ENCODE measurements around the gene MYZAP.

MYZAP gene

GRCh38 chr15:57559875-57560274 lies 31.8 kb upstream of the MYZAP start:
- Histone ChIP-seq H3K27ac (ENCODE audit: low read depth, low read length) (no peak overlapping the region), H3K36me3 (ENCODE audit: control insufficient read depth in 5 of 5, insufficient read depth in 5 of 5, low read length in 5 of 5) (no peaks in the 10 kb centered on the region), H3K9me3 (ENCODE audit: control insufficient read depth in 5 of 5, low read length in 5 of 5) (no peaks in the 10 kb centered on the region), H3K27me3 (ENCODE audit: control insufficient read depth in 5 of 5, insufficient read depth in 4 of 5, low read length in 5 of 5) (no peaks in the 10 kb centered on the region), H3K9ac (ENCODE audit: low read length in 5 of 5) (no peak overlapping the region), H3K4me1 (ENCODE audit: control insufficient read depth in 5 of 5, insufficient read depth in 5 of 5, low read length in 5 of 5) (peaks cover 0 to 14% (median 5%) of the 10 kb centered on the region in 5 donors), H3K4me3 (ENCODE audit: low read depth in 1 of 5, low read length in 5 of 5) (no peak overlapping the region)

GRCh38 chr15:57561041-57561711 lies 30.5 kb upstream of the MYZAP start:
- peak overlapping the region; percentile 60 for H3K27ac ChIP-seq (ENCODE audit: low read depth, low read length)
- no peak overlapping the region for H3K4me3 ChIP-seq (ENCODE audit: low read depth in 1 of 5, low read length in 5 of 5)
- H3K4me1 ChIP-seq (ENCODE audit: control insufficient read depth in 5 of 5, insufficient read depth in 5 of 5, low read length in 5 of 5): peaks cover 2 to 21% (median 14%) of the 10 kb centered on the region in 5 donors

GRCh38 chr15:57562196-57562769 lies 29.4 kb upstream of the MYZAP start:
- Histone ChIP-seq H3K4me3 (ENCODE audit: low read depth in 1 of 5, low read length in 5 of 5) (no peak overlapping the region), H3K9ac (ENCODE audit: low read length in 5 of 5) (no peak overlapping the region), H3K27me3 (ENCODE audit: control insufficient read depth in 5 of 5, insufficient read depth in 4 of 5, low read length in 5 of 5) (no peaks in the 10 kb centered on the region), H3K36me3 (ENCODE audit: control insufficient read depth in 5 of 5, insufficient read depth in 5 of 5, low read length in 5 of 5) (no peaks in the 10 kb centered on the region), H3K4me1 (ENCODE audit: control insufficient read depth in 5 of 5, insufficient read depth in 5 of 5, low read length in 5 of 5) (peaks cover 5 to 31% (median 22%) of the 10 kb centered on the region in 5 donors), H3K27ac (ENCODE audit: low read depth, low read length) (peak overlapping the region; percentile 60), H3K9me3 (ENCODE audit: control insufficient read depth in 5 of 5, low read length in 5 of 5) (no peaks in the 10 kb centered on the region)

More at GRCh38 chr15:57561041-57561711, 30.5 kb upstream of the MYZAP start:
- Histone ChIP-seq H3K9ac (ENCODE audit: low read length in 5 of 5) (no peak overlapping the region), H3K9me3 (ENCODE audit: control insufficient read depth in 5 of 5, low read length in 5 of 5) (no peaks in the 10 kb centered on the region), H3K27me3 (ENCODE audit: control insufficient read depth in 5 of 5, insufficient read depth in 4 of 5, low read length in 5 of 5) (no peaks in the 10 kb centered on the region), H3K36me3 (ENCODE audit: control insufficient read depth in 5 of 5, insufficient read depth in 5 of 5, low read length in 5 of 5) (no peaks in the 10 kb centered on the region)

GRCh38 chr15:57563416-57563815 lies 28.3 kb upstream of the MYZAP start:
- H3K27ac ChIP-seq (ENCODE audit: low read depth, low read length): no peak overlapping the region
- H3K9me3 ChIP-seq (ENCODE audit: control insufficient read depth in 5 of 5, low read length in 5 of 5): no peaks in the 10 kb centered on the region
- no peak overlapping the region for H3K4me3 ChIP-seq (ENCODE audit: low read depth in 1 of 5, low read length in 5 of 5)
- no peaks in the 10 kb centered on the region for H3K27me3 ChIP-seq (ENCODE audit: control insufficient read depth in 5 of 5, insufficient read depth in 4 of 5, low read length in 5 of 5)
- H3K9ac ChIP-seq (ENCODE audit: low read length in 5 of 5): no peak overlapping the region
- no peaks in the 10 kb centered on the region for H3K36me3 ChIP-seq (ENCODE audit: control insufficient read depth in 5 of 5, insufficient read depth in 5 of 5, low read length in 5 of 5)
- peaks cover 5 to 33% (median 23%) of the 10 kb centered on the region in 5 donors for H3K4me1 ChIP-seq (ENCODE audit: control insufficient read depth in 5 of 5, insufficient read depth in 5 of 5, low read length in 5 of 5)

GRCh38 chr15:57565311-57565710 lies 26.4 kb upstream of the MYZAP start:
- H3K4me3 ChIP-seq (ENCODE audit: low read depth in 1 of 5, low read length in 5 of 5): peak overlapping the region in 3 of 5 donors; percentile 6 to 39 (median 36)
- no peaks in the 10 kb centered on the region for H3K9me3 ChIP-seq (ENCODE audit: control insufficient read depth in 5 of 5, low read length in 5 of 5)
- H3K27ac ChIP-seq (ENCODE audit: low read depth, low read length): peak overlapping the region; percentile 48
- H3K27me3 ChIP-seq (ENCODE audit: control insufficient read depth in 5 of 5, insufficient read depth in 4 of 5, low read length in 5 of 5): no peaks in the 10 kb centered on the region
- peaks cover 5 to 33% (median 23%) of the 10 kb centered on the region in 5 donors for H3K4me1 ChIP-seq (ENCODE audit: control insufficient read depth in 5 of 5, insufficient read depth in 5 of 5, low read length in 5 of 5)
- no peaks in the 10 kb centered on the region for H3K36me3 ChIP-seq (ENCODE audit: control insufficient read depth in 5 of 5, insufficient read depth in 5 of 5, low read length in 5 of 5)
- no peak overlapping the region for H3K9ac ChIP-seq (ENCODE audit: low read length in 5 of 5)

GRCh38 chr15:57566834-57567233 lies 24.9 kb upstream of the MYZAP start:
- no peak overlapping the region for H3K9ac ChIP-seq (ENCODE audit: low read length in 5 of 5)
- no peak overlapping the region for H3K4me3 ChIP-seq (ENCODE audit: low read depth in 1 of 5, low read length in 5 of 5)
- H3K36me3 ChIP-seq (ENCODE audit: control insufficient read depth in 5 of 5, insufficient read depth in 5 of 5, low read length in 5 of 5): no peaks in the 10 kb centered on the region
- H3K4me1 ChIP-seq (ENCODE audit: control insufficient read depth in 5 of 5, insufficient read depth in 5 of 5, low read length in 5 of 5): peaks cover 5 to 26% (median 23%) of the 10 kb centered on the region in 5 donors
- peak overlapping the region; percentile 48 for H3K27ac ChIP-seq (ENCODE audit: low read depth, low read length)
- no peaks in the 10 kb centered on the region for H3K9me3 ChIP-seq (ENCODE audit: control insufficient read depth in 5 of 5, low read length in 5 of 5)
- H3K27me3 ChIP-seq (ENCODE audit: control insufficient read depth in 5 of 5, insufficient read depth in 4 of 5, low read length in 5 of 5): no peaks in the 10 kb centered on the region

GRCh38 chr15:57567891-57568290 lies 23.8 kb upstream of the MYZAP start:
- Histone ChIP-seq H3K4me3 (ENCODE audit: low read depth in 1 of 5, low read length in 5 of 5) (no peak overlapping the region), H3K36me3 (ENCODE audit: control insufficient read depth in 5 of 5, insufficient read depth in 5 of 5, low read length in 5 of 5) (no peaks in the 10 kb centered on the region), H3K4me1 (ENCODE audit: control insufficient read depth in 5 of 5, insufficient read depth in 5 of 5, low read length in 5 of 5) (peaks cover 5 to 26% (median 22%) of the 10 kb centered on the region in 5 donors), H3K9ac (ENCODE audit: low read length in 5 of 5) (no peak overlapping the region), H3K9me3 (ENCODE audit: control insufficient read depth in 5 of 5, low read length in 5 of 5) (no peaks in the 10 kb centered on the region), H3K27ac (ENCODE audit: low read depth, low read length) (no peak overlapping the region), H3K27me3 (ENCODE audit: control insufficient read depth in 5 of 5, insufficient read depth in 4 of 5, low read length in 5 of 5) (no peaks in the 10 kb centered on the region)

- no peak overlapping the region for H3K4me3 ChIP-seq (ENCODE audit: low read depth in 1 of 5, low read length in 5 of 5)
- no peaks in the 10 kb centered on the region for H3K9me3 ChIP-seq (ENCODE audit: control insufficient read depth in 5 of 5, low read length in 5 of 5)
- H3K27me3 ChIP-seq (ENCODE audit: control insufficient read depth in 5 of 5, insufficient read depth in 4 of 5, low read length in 5 of 5): no peaks in the 10 kb centered on the region
- H3K36me3 ChIP-seq (ENCODE audit: control insufficient read depth in 5 of 5, insufficient read depth in 5 of 5, low read length in 5 of 5): no peaks in the 10 kb centered on the region
- peaks cover 5 to 26% (median 22%) of the 10 kb centered on the region in 5 donors for H3K4me1 ChIP-seq (ENCODE audit: control insufficient read depth in 5 of 5, insufficient read depth in 5 of 5, low read length in 5 of 5)
- H3K27ac ChIP-seq (ENCODE audit: low read depth, low read length): no peak overlapping the region
- H3K9ac ChIP-seq (ENCODE audit: low read length in 5 of 5): no peak overlapping the region
Measured at GRCh38 chr15:57568299-57568698, 23.4 kb upstream of the MYZAP start.

GRCh38 chr15:57570340-57570739 lies 21.4 kb upstream of the MYZAP start:
- H3K9ac ChIP-seq (ENCODE audit: low read length in 5 of 5): no peak overlapping the region
- H3K27me3 ChIP-seq (ENCODE audit: control insufficient read depth in 5 of 5, insufficient read depth in 4 of 5, low read length in 5 of 5): no peaks in the 10 kb centered on the region
- H3K4me3 ChIP-seq (ENCODE audit: low read depth in 1 of 5, low read length in 5 of 5): no peak overlapping the region
- H3K9me3 ChIP-seq (ENCODE audit: control insufficient read depth in 5 of 5, low read length in 5 of 5): no peaks in the 10 kb centered on the region
- peaks cover 3 to 23% (median 17%) of the 10 kb centered on the region in 5 donors for H3K4me1 ChIP-seq (ENCODE audit: control insufficient read depth in 5 of 5, insufficient read depth in 5 of 5, low read length in 5 of 5)
- no peak overlapping the region for H3K27ac ChIP-seq (ENCODE audit: low read depth, low read length)
- H3K36me3 ChIP-seq (ENCODE audit: control insufficient read depth in 5 of 5, insufficient read depth in 5 of 5, low read length in 5 of 5): no peaks in the 10 kb centered on the region

GRCh38 chr15:57570994-57571393 lies 20.7 kb upstream of the MYZAP start:
- peaks cover 3 to 17% (median 12%) of the 10 kb centered on the region in 5 donors for H3K4me1 ChIP-seq (ENCODE audit: control insufficient read depth in 5 of 5, insufficient read depth in 5 of 5, low read length in 5 of 5)
- no peak overlapping the region for H3K4me3 ChIP-seq (ENCODE audit: low read depth in 1 of 5, low read length in 5 of 5)
- H3K9ac ChIP-seq (ENCODE audit: low read length in 5 of 5): no peak overlapping the region
- H3K27me3 ChIP-seq (ENCODE audit: control insufficient read depth in 5 of 5, insufficient read depth in 4 of 5, low read length in 5 of 5): no peaks in the 10 kb centered on the region
- H3K36me3 ChIP-seq (ENCODE audit: control insufficient read depth in 5 of 5, insufficient read depth in 5 of 5, low read length in 5 of 5): no peaks in the 10 kb centered on the region
- H3K27ac ChIP-seq (ENCODE audit: low read depth, low read length): no peak overlapping the region
- H3K9me3 ChIP-seq (ENCODE audit: control insufficient read depth in 5 of 5, low read length in 5 of 5): no peaks in the 10 kb centered on the region
